Measurements from ENCODE around the gene TUFT1. TPM values are rescaled to one million over a fixed set of nuclear protein-coding genes. Genes with fewer than 3 reads are reported as not detected.
A peak's percentile ranks its signal among the peaks of the same experiment; 100 is the strongest.

Gene TUFT1
- 14.8 to 17.3 TPM (median 17.3 TPM) in 3 replicates for total RNA-seq

- Mint-ChIP-seq H3K9me3 (no peaks in the 10 kb centered on the region), H3K36me3 (peaks cover 7% of the 10 kb centered on the region), H3K27ac (peak within 1 kb of the TSS; percentile 99), H3K4me3 (peak within 1 kb of the TSS; percentile 96), H3K4me1 (peaks cover 29% of the 10 kb centered on the region), H3K27me3 (ENCODE audit: low read depth) (no peaks in the 10 kb centered on the region)
- peak; percentile 90 to 94 for DNase-seq (ENCODE audit: low spot score in 2 of 2, unreplicated experiment in 2 of 2)
- no peak for TF ChIP-seq CTCF (IDR thresholded peaks at IDR 0.05; ENCODE audit: unreplicated experiment)
Observed at GRCh38 chr1:151540021-151540981, at the start of gene TUFT1. Gene TUFT1 (plus strand): TSS chr1:151540309. CDS start chr1:151540367, 58 bp downstream.

GRCh38 chr1:151491641-151492040 lies 48.5 kb upstream of the TUFT1 start:
- Mint-ChIP-seq H3K27ac (no peak overlapping the region), H3K4me3 (no peak overlapping the region), H3K4me1 (peaks cover 12% of the 10 kb centered on the region), H3K27me3 (ENCODE audit: low read depth) (no peaks in the 10 kb centered on the region), H3K9me3 (no peaks in the 10 kb centered on the region), H3K36me3 (no peaks in the 10 kb centered on the region)
- no peak for DNase-seq (ENCODE audit: low spot score in 2 of 2, unreplicated experiment in 2 of 2)
- no peak for TF ChIP-seq CTCF (IDR thresholded peaks at IDR 0.05; ENCODE audit: unreplicated experiment)

GRCh38 chr1:151492120-151492519 lies 48.0 kb upstream of the TUFT1 start:
- H3K27me3 Mint-ChIP-seq (ENCODE audit: low read depth) = no peaks in the 10 kb centered on the region
- peaks cover 12% of the 10 kb centered on the region for H3K4me1 Mint-ChIP-seq
- TF ChIP-seq CTCF (IDR thresholded peaks at IDR 0.05; ENCODE audit: unreplicated experiment) = no peak
- no peak overlapping the region for H3K27ac Mint-ChIP-seq
- no peaks in the 10 kb centered on the region for H3K36me3 Mint-ChIP-seq
- no peaks in the 10 kb centered on the region for H3K9me3 Mint-ChIP-seq
- DNase-seq (ENCODE audit: low spot score in 2 of 2, unreplicated experiment in 2 of 2) = no peak
- no peak overlapping the region for H3K4me3 Mint-ChIP-seq

GRCh38 chr1:151493042-151493441 lies 47.1 kb upstream of the TUFT1 start:
- no peaks in the 10 kb centered on the region for H3K9me3 Mint-ChIP-seq

GRCh38 chr1:151494741-151495281 lies 45.3 kb upstream of the TUFT1 start:
- no peak overlapping the region for H3K4me3 Mint-ChIP-seq
- no peaks in the 10 kb centered on the region for H3K9me3 Mint-ChIP-seq
- H3K4me1 Mint-ChIP-seq = peaks cover 12% of the 10 kb centered on the region
- no peak for TF ChIP-seq CTCF (IDR thresholded peaks at IDR 0.05; ENCODE audit: unreplicated experiment)
- no peak for DNase-seq (ENCODE audit: low spot score in 2 of 2, unreplicated experiment in 2 of 2)
- no peaks in the 10 kb centered on the region for H3K27me3 Mint-ChIP-seq (ENCODE audit: low read depth)
- H3K27ac Mint-ChIP-seq = no peak overlapping the region
- H3K36me3 Mint-ChIP-seq = no peaks in the 10 kb centered on the region

More at GRCh38 chr1:151493042-151493441, 47.1 kb upstream of the TUFT1 start:
- no peaks in the 10 kb centered on the region for H3K36me3 Mint-ChIP-seq
- H3K4me3 Mint-ChIP-seq = no peak overlapping the region
- DNase-seq (ENCODE audit: low spot score in 2 of 2, unreplicated experiment in 2 of 2) = no peak
- no peak overlapping the region for H3K27ac Mint-ChIP-seq
- peaks cover 12% of the 10 kb centered on the region for H3K4me1 Mint-ChIP-seq
- no peaks in the 10 kb centered on the region for H3K27me3 Mint-ChIP-seq (ENCODE audit: low read depth)
- no peak for TF ChIP-seq CTCF (IDR thresholded peaks at IDR 0.05; ENCODE audit: unreplicated experiment)
